ENCODE data around the gene PIAS4.

- TF ChIP-seq CTCF (IDR thresholded peaks at IDR 0.05) (no peak), POLR2A (IDR thresholded peaks at IDR 0.05) (no peak)
Observed at GRCh38 chr19:4046362-4046691, 38.8 kb downstream of the PIAS4 start.
